Measurements from ENCODE around the gene MCTP2. TPM values are rescaled to one million over a fixed set of nuclear protein-coding genes. Genes with fewer than 3 reads are reported as not detected.

Gene MCTP2
- total and polyA plus RNA-seq, 2 donors (not counting 1 experiment from before 2014, with no cell fraction given), result 38.3 to 64.8 TPM

DNA sequence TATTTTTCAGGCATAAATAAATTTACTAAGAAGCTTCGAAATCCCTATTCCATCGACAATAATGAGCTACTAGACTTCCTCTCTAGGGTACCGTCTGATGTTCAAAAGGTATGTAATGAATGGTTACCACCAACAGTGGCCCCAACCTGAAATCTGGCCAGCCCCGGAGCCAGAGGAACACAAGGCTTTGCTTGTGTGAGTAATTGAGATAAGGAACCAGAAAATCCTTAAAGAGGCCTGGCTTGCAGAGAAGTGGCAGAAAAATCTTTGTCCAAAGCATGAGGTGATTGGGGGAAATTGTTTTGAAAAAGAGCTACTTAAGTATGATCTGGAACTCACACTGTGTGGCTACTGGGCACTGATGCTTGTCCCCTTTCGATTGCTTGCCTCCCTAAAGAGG lies 245.3 kb downstream of the MCTP2 start:
- Histone ChIP-seq H3K4me1 (ENCODE audit: control insufficient read depth in 2 of 2, insufficient read depth in 2 of 2, low read length in 2 of 2) (no peaks in the 10 kb centered on the region), H3K27me3 (replicated peaks in 1 of 4; ENCODE audit: control extremely low read depth in 1 of 4, control insufficient read depth in 3 of 4, insufficient read depth in 4 of 4, low read length in 3 of 4) (no peaks in the 10 kb centered on the region), H3K27ac (ENCODE audit: low read length in 2 of 2) (no peak overlapping the region), H3K4me3 (ENCODE audit: control extremely low read depth in 1 of 5, extremely low read depth in 1 of 5, insufficient read depth in 1 of 5, low read depth in 2 of 5, low read length in 4 of 5) (no peak overlapping the region), H3K9ac (ENCODE audit: low read length) (no peak overlapping the region), H3K36me3 (replicated peaks in 1 of 2; ENCODE audit: control extremely low read depth in 1 of 2, control insufficient read depth in 1 of 2, extremely low read depth in 1 of 2, insufficient read depth in 2 of 2, low read length in 1 of 2) (peaks cover 1 to 49% of the 10 kb centered on the region in 2 experiments), H3K9me3 (ENCODE audit: control extremely low read depth in 1 of 3, control insufficient read depth in 2 of 3, insufficient read depth in 1 of 3, low read length in 2 of 3) (no peaks in the 10 kb centered on the region), H3K79me2 (ENCODE audit: control insufficient read depth, insufficient read depth, low read length) (no peaks in the 10 kb centered on the region), H4K20me1 (ENCODE audit: control insufficient read depth, insufficient read depth, low read length, poor library complexity, severe bottlenecking) (no peaks in the 10 kb centered on the region), H3K4me2 (replicated peaks; ENCODE audit: low read depth, low read length, poor library complexity, severe bottlenecking) (no peak overlapping the region), H2AFZ (ENCODE audit: insufficient read depth, low read depth, low read length, poor library complexity, severe bottlenecking) (no peak overlapping the region)
- ChIA-PET POLR2A (no interaction called here), CTCF (no interaction called here)
- Mint-ChIP-seq H3K4me1 (peaks cover 5% of the 10 kb centered on the region), H3K27me3 (no peaks in the 10 kb centered on the region), H3K4me3 (no peak overlapping the region), H3K9me3 (ENCODE audit: insufficient read depth) (no peaks in the 10 kb centered on the region), H3K27ac (no peak overlapping the region)
- 90% methylated on average over 1 of the region's 5 CpGs for WGBS (ENCODE audit: insufficient coverage)
- no peak for DNase-seq
- TF ChIP-seq CTCF (IDR thresholded peaks at IDR 0.05) (no peak), EZH2 (IDR thresholded peaks at IDR 0.05; ENCODE audit: borderline replicate concordance, insufficient read depth, low read depth, low read length, poor library complexity, severe bottlenecking) (no peak)
- no peak for ATAC-seq (ENCODE audit: low read depth)
- intact Hi-C loops (cut with micrococcal nuclease), result no loop called here

- Histone ChIP-seq H3K27ac (ENCODE audit: low read length in 2 of 2) (no peak overlapping the region), H4K20me1 (ENCODE audit: control insufficient read depth, insufficient read depth, low read length, poor library complexity, severe bottlenecking) (no peaks in the 10 kb centered on the region), H3K4me2 (replicated peaks; ENCODE audit: low read depth, low read length, poor library complexity, severe bottlenecking) (no peak overlapping the region), H2AFZ (ENCODE audit: insufficient read depth, low read depth, low read length, poor library complexity, severe bottlenecking) (no peak overlapping the region), H3K9me3 (ENCODE audit: control extremely low read depth in 1 of 3, control insufficient read depth in 2 of 3, insufficient read depth in 1 of 3, low read length in 2 of 3) (peaks cover 0 to 2% (median 0%) of the 10 kb centered on the region in 3 donors), H3K4me1 (ENCODE audit: control insufficient read depth in 2 of 2, insufficient read depth in 2 of 2, low read length in 2 of 2) (no peaks in the 10 kb centered on the region), H3K27me3 (replicated peaks in 1 of 4; ENCODE audit: control extremely low read depth in 1 of 4, control insufficient read depth in 3 of 4, insufficient read depth in 4 of 4, low read length in 3 of 4) (no peaks in the 10 kb centered on the region), H3K9ac (ENCODE audit: low read length) (no peak overlapping the region), H3K36me3 (replicated peaks in 1 of 2; ENCODE audit: control extremely low read depth in 1 of 2, control insufficient read depth in 1 of 2, extremely low read depth in 1 of 2, insufficient read depth in 2 of 2, low read length in 1 of 2) (peaks cover 7 to 47% of the 10 kb centered on the region in 2 experiments), H3K4me3 (ENCODE audit: control extremely low read depth in 1 of 5, extremely low read depth in 1 of 5, insufficient read depth in 1 of 5, low read depth in 2 of 5, low read length in 4 of 5) (no peak overlapping the region), H3K79me2 (ENCODE audit: control insufficient read depth, insufficient read depth, low read length) (no peaks in the 10 kb centered on the region)
- H3K4me3 Mint-ChIP-seq, result no peak overlapping the region
- WGBS (ENCODE audit: insufficient coverage), result 97% methylated on average over 5 of the region's 7 CpGs
- no peak overlapping the region for H3K27ac Mint-ChIP-seq
- ChIA-PET POLR2A (no interaction called here), CTCF (no interaction called here)
- DNase-seq (no peak), ATAC-seq (ENCODE audit: low read depth) (no peak)
- no peak for TF ChIP-seq EZH2 (IDR thresholded peaks at IDR 0.05; ENCODE audit: borderline replicate concordance, insufficient read depth, low read depth, low read length, poor library complexity, severe bottlenecking)
- peaks cover 5% of the 10 kb centered on the region for H3K4me1 Mint-ChIP-seq
- intact Hi-C loops (cut with micrococcal nuclease), result no loop called here
- peaks cover 6% of the 10 kb centered on the region for H3K9me3 Mint-ChIP-seq (ENCODE audit: insufficient read depth)
- H3K27me3 Mint-ChIP-seq, result no peaks in the 10 kb centered on the region
These were observed 246.7 kb downstream of the MCTP2 start for GRCh38 chr15:94477913-94478553.
